Stimulated activated CD8-positive, alpha-beta memory T cell treated with anti-CD3 and anti-CD28 coated beads, Interleukin-2, amount 100 ng/mL, for 48 hours (primary cell): ENCODE data around the gene TMED9.
"Not testable (repeated sequence)": the region's sequence is repeated elsewhere in the genome, so short reads cannot be mapped to it uniquely, and the experiment has no call there.

Experiments used
- DNase-seq, 2 donors: peaks; one replicate each; pipeline ENCODE4 v3.0.0-alpha.2; 2020; ENCODE audit warnings: low read depth in 2 of 2

Gene TMED9

DNA sequence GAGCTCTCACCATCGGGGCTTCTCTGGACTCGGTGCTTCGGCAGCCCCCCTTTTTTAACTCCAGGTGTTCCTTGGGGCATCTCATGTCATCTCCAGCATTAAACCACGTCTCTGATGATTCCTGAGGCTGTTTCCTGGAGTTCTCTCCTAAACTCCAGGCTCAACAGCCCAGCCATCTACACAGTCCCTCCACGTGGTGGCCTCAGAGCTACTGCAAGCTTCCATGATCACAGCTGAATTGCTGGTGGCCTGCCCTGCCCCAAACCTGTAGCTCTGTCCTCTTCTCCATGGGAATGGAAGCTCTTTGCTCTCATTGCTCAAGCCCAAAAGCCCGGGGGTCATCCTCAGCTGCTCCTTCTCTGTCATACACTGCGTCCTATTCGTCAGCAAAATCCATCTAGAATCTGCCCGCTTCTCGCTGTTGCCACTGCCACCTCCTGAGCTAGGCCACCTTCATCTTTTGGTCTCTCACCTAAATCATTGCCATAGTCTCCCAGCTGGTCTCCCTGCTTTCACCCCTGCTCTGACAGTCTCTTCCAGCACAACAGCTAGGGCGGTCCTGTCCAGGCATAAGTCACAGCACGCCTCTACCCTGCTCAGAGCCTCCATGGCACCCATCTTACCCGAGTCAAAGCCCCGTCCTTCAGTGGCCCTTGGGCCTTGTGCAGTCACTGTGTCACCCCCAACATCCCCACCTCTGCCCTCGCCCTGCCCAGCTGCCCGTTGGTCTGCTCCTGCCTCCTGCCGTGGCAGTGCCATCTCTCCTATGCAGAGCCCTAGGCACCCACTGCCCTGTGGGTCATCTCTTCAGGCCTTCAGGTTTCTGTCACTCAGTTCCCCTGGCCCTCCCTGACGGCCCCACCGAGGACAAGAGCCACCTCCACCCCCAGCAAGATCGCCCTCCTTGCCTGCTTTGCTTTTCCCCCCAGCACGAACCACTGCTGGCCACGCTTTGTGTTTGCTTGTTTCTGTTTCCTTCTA is 14.4 kb downstream of the TMED9 start:
- DNase-seq, result no peak

DNA sequence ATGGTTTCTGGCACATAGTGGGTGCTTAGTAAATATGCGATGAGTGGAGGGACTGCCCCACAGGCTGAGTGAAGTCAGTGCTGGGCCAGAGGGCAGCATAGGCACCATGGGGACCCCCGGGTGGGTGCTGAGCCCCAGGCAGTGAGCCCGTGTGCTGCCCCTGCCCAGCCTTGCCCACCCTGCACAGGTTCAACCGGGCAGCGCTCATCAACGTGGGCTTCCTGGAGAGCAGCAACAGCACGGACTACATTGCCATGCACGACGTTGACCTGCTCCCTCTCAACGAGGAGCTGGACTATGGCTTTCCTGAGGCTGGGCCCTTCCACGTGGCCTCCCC is 15.1 kb downstream of the TMED9 start:
- DNase-seq, result no peak

DNA sequence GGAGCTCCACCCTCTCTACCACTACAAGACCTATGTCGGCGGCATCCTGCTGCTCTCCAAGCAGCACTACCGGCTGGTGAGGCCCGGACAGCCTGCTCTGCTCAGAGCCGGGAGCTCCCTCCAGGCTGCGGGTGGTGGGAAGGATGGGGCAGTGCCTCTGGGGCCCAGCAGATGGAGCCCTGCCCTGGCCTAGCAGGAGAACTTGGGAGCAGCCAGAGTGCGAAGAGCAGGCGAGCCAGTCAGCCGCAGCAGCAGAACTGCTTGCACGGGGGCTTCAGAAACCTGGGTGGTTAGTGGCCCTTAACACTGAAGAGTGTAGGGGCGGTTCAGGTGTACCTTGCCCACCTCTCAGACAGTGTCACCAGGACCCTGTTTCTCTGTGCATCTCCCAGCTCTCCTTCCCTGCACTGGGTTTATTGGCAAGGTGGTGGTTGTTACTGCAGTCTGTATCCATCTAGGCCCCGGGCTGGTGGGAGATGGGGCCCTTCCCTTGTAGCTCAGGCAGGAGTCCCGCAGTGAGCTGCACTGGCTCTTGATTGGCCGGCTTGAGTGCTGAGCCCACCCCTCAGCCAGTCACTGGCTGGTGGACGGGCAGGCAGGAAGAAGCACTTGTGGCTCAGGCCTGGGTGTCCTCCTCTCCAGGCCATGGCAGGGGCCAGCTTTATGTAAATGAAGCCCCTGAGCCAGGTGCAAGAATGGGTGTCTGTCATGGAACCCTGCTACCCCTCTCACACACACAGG is 15.6 kb downstream of the TMED9 start:
- DNase-seq, result peak; percentile 41

DNA sequence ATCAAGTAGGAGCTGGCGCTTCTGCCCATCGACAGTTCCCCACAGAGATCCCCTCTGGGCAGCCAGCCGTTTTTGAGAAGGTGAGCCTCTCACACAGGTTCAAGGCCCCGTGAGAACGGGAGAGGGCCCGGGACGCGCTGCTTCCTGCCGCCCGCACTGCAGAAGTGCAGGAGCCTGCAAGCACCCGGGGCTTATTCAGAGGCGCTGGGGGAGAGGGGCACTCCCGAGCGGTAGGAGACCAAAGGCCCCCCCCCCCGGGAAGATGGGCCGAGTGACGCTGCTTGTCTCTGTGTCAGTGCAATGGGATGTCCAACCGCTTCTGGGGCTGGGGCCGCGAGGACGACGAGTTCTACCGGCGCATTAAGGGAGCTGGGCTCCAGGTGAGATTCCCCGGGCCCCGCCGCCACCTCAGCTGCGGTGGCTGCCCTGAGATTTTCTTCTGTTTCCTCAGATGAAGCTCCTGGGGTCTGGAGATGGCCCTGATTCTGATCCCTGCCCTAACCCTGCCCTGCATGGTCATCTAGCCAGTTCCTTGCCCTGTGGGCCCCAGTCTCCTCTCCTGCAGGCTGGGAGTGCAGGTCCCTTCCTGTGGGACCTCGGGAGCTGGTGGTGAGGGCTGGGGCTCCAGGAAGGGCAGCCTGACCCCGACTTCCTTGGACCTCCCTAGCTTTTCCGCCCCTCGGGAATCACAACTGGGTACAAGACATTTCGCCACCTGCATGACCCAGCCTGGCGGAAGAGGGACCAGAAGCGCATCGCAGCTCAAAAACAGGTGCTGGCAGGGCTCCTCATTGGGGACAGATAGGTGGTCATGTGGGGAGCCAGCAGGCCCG is 16.5 kb downstream of the TMED9 start:
- DNase-seq, result no peak

DNA sequence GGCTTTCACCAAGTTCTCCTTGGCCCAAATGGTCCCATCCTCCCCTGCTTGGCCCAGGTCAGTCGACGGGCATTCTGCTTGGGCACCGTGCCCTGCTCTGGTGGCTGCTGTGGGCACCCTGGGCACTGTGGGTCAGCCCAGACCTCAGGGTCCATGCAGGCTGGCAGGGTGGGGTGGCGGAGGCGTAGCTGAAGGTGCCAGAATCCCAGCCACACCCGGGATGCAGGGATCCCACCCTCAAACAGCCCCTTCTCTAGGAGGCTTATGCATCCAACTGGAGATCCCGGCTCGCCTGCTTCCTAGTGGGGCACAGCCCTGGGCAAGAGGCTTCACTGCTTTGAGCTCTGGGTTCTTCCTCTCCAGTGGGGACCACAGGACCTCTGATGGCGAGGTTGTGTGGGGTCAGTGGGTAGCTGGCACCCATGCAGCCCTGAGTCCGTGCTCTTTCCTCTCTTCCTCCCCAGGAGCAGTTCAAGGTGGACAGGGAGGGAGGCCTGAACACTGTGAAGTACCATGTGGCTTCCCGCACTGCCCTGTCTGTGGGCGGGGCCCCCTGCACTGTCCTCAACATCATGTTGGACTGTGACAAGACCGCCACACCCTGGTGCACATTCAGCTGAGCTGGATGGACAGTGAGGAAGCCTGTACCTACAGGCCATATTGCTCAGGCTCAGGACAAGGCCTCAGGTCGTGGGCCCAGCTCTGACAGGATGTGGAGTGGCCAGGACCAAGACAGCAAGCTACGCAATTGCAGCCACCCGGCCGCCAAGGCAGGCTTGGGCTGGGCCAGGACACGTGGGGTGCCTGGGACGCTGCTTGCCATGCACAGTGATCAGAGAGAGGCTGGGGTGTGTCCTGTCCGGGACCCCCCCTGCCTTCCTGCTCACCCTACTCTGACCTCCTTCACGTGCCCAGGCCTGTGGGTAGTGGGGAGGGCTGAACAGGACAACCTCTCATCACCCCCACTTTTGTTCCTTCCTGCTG is 17.4 kb downstream of the TMED9 start:
- DNase-seq, result no peak

- DNase-seq, result no peak
These were observed 18.2 kb downstream of the TMED9 start for GRCh38 chr5:177610131-177610769.

DNA sequence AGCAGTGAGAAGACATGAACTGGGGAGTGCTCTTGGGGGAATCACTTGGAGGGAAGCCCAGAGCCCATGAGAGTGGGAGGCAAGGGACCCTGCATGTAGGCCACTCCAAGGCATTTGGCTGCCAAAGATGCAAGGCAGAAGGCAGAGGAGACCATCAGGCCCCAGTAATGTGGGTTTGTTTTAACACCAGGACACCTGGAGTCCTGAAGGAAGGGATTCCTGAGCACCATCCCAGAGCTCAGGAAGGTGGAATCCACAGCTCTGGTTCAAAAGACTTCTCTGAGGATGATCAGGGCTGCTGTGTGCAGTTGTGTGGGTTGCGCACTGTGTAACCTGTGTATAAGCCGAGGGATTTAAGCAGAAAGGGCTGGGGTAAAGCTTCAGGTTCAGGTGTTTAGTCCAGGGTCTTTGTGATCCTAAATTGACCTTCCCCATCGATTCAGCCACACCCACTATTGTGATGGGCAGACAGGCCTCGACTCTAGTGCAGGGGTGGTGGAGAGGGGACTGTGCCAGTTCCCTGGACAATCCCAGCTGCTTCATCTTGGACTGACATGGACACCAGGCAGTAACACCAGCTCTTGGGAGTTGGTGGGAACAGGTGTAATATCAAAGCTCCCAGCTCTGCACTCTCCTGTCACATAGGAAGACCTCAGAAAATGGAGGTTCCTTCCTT is 18.9 kb downstream of the TMED9 start:
- no peak for DNase-seq

DNA sequence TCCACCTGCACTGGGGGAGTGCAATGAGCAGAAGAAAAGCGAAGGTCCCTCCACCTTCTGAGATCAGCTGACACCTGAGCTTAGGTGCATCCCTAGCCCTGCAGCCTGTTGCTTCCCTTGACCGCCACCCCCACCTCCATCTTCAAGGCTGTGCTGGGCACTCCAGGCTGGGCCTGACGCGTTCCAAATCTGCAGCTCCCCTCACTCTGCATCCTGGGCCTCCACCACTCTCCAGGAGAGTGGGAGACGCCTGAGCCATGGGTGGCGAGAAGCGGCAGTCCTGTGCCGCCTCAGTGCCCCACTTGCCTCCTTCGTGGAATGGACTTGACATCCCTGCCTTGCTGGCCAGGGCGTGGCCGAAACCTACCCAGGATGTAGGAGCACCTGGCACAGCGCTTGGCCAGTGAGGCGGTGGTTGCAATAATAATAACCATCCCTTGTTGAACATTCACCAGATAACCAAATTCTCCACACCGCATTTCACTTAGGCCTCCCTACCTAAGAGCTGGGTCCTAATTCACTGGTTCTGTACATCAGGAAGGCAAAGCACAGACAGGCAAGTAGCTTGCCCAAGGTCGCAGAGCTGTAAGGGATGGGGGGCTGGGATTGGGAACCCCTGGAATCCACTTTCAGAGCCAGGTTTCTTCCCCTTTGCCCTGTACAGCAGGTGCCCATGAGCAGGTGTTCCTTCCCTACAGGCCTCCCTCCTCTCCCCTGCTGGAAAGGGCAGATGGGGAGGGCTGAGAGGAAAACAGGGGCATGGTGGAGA is 19.6 kb downstream of the TMED9 start:
- no peak for DNase-seq

GRCh38 chr5:177612215-177612673 is 20.2 kb downstream of the TMED9 start:
- no peak for DNase-seq

GRCh38 chr5:177620560-177620959 is 28.6 kb downstream of the TMED9 start:
- DNase-seq, result no peak

- DNase-seq, result not testable (repeated sequence)
These were observed 32.2 kb downstream of the TMED9 start for GRCh38 chr5:177624172-177624571.

GRCh38 chr5:177630186-177630585 is 38.2 kb downstream of the TMED9 start:
- DNase-seq, result not testable (repeated sequence)

DNA sequence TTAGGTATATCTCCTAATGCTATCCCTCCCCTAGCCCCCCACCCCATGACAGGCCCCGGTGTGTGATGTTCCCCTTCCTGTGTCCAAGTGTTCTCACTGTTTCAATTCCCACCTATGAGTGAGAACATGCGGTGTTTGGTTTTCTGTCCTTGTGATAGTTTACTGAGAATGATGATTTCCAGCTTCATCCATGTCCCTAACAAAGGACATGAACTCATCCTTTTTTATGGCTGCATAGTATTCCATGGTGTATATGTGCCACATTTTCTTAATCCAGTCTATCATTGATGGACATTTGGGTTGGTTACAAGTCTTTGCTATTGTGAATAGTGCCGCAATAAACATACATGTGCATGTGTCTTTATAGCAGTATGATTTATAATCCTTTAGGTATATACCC is 42.9 kb downstream of the TMED9 start:
- not testable (repeated sequence) for DNase-seq

DNA sequence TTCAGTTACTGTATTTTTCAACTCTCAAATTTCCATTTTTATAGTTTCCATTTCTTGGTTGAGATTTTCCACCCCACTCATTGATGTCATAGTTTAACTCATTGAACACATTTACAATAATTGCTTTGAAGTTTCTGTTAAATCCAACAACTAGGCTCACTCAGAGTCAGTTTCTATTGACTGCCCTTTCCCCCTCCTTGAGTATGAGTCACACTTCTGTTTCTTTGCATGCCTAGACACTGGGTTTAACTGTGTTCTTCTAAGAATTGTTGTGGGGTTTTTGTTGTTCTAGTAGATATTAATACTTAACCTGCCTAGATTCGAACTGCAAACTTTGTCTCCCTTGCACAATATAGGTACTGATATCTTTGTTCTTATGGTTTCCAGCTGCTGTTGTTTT is 53.5 kb downstream of the TMED9 start:
- not testable (repeated sequence) for DNase-seq
